ENCODE measurements around the gene DENR.

DNA sequence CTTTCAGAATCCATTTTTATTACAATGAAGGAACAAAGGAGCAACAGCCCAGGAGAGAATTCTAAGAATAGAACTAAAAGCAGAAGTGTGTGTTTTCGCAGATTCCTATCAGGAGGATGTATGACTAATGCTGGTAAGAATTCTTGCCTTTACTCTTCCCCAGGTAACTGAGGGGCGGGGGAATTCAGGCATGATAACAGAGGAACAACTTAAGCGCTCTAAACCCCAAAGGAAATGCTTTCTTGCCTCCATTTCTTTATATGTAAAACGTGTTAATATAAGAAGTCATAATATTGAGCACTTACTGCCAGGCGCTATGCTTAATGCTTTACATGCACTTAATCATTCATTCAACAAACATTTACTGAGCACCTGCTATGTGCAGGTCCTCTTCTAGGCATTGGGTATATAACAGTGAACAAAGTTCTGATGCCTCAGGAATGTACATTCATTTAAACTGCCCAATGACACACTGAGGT is 26.5 kb upstream of the DENR start:
- TF ChIP-seq, protein P1, sequence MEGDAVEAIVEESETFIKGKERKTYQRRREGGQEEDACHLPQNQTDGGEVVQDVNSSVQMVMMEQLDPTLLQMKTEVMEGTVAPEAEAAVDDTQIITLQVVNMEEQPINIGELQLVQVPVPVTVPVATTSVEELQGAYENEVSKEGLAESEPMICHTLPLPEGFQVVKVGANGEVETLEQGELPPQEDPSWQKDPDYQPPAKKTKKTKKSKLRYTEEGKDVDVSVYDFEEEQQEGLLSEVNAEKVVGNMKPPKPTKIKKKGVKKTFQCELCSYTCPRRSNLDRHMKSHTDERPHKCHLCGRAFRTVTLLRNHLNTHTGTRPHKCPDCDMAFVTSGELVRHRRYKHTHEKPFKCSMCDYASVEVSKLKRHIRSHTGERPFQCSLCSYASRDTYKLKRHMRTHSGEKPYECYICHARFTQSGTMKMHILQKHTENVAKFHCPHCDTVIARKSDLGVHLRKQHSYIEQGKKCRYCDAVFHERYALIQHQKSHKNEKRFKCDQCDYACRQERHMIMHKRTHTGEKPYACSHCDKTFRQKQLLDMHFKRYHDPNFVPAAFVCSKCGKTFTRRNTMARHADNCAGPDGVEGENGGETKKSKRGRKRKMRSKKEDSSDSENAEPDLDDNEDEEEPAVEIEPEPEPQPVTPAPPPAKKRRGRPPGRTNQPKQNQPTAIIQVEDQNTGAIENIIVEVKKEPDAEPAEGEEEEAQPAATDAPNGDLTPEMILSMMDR (IDR thresholded peaks at IDR 0.05): no peak
- TF ChIP-seq POLR2A (IDR thresholded peaks at IDR 0.05): no peak
